GM19239 (cell line): ENCODE measurements around the gene PPIL4.
A peak's percentile ranks its signal among the peaks of the same experiment; 100 is the strongest.
"Not testable (repeated sequence)": the region's sequence is repeated elsewhere in the genome, so short reads cannot be mapped to it uniquely, and the experiment has no call there.

Experiments
- DNase-seq: peaks from one replicate; pipeline ENCODE4 v3.0.0; 2011; ENCODE audit warnings: low spot score; ENCODE audit not compliant: insufficient read length
- FAIRE-seq: peaks from 2 replicates; lab custom pipeline; 2011; peaks lifted over from hg19 to GRCh38; lab: Jason Lieb, UNC

PPIL4 gene

GRCh38 chr6:149534742-149535141 lies 11.1 kb downstream of the PPIL4 start:
- FAIRE-seq: no peak

GRCh38 chr6:149529650-149530049 lies 16.2 kb downstream of the PPIL4 start:
- FAIRE-seq (no peak), DNase-seq (no peak)

More at GRCh38 chr6:149534742-149535141, 11.1 kb downstream of the PPIL4 start:
- no peak for DNase-seq

- no peak for FAIRE-seq
- DNase-seq: no peak
Measured at GRCh38 chr6:149515494-149515893, 30.3 kb downstream of the PPIL4 start.

GRCh38 chr6:149513915-149514314 lies 31.9 kb downstream of the PPIL4 start:
- peak; percentile 48 for FAIRE-seq
- no peak for DNase-seq

- no peak for FAIRE-seq
- DNase-seq: no peak
Measured at GRCh38 chr6:149510793-149511512, 34.9 kb downstream of the PPIL4 start.

- peak; percentile 80 for FAIRE-seq
- DNase-seq: no peak
Measured at GRCh38 chr6:149508485-149508884, 37.4 kb downstream of the PPIL4 start.

GRCh38 chr6:149503872-149504271 lies 42.0 kb downstream of the PPIL4 start:
- no peak for FAIRE-seq
- no peak for DNase-seq

- DNase-seq: no peak
- FAIRE-seq: no peak
Measured at GRCh38 chr6:149503276-149503675, 42.6 kb downstream of the PPIL4 start.

GRCh38 chr6:149501768-149502167 lies 44.1 kb downstream of the PPIL4 start:
- no peak for FAIRE-seq
- DNase-seq: no peak

- FAIRE-seq (no peak), DNase-seq (no peak)
Measured at GRCh38 chr6:149501201-149501600, 44.6 kb downstream of the PPIL4 start.

- DNase-seq (no peak), FAIRE-seq (no peak)
Measured at GRCh38 chr6:149500096-149500495, 45.7 kb downstream of the PPIL4 start.

- DNase-seq (no peak), FAIRE-seq (no peak)
Measured at GRCh38 chr6:149499066-149499465, 46.8 kb downstream of the PPIL4 start.

GRCh38 chr6:149497365-149497764 lies 48.5 kb downstream of the PPIL4 start:
- FAIRE-seq: no peak
- no peak for DNase-seq

- not testable (repeated sequence) for FAIRE-seq
Measured at GRCh38 chr6:149496597-149496996, 49.2 kb downstream of the PPIL4 start.

GRCh38 chr6:149495349-149496016 lies 50.4 kb downstream of the PPIL4 start:
- peak; percentile 23 for FAIRE-seq
- DNase-seq: not testable (repeated sequence)

More at GRCh38 chr6:149496597-149496996, 49.2 kb downstream of the PPIL4 start:
- not testable (repeated sequence) for DNase-seq

- not testable (repeated sequence) for DNase-seq
- peak; percentile 67 for FAIRE-seq
Measured at GRCh38 chr6:149494810-149495209, 51.0 kb downstream of the PPIL4 start.

GRCh38 chr6:149493761-149494320 lies 52.0 kb downstream of the PPIL4 start:
- FAIRE-seq: no peak
- DNase-seq: no peak

GRCh38 chr6:149492798-149493343 lies 53.0 kb downstream of the PPIL4 start:
- DNase-seq (no peak), FAIRE-seq (no peak)

GRCh38 chr6:149489967-149490366 lies 55.9 kb downstream of the PPIL4 start:
- FAIRE-seq: peak; percentile 66
- DNase-seq: no peak

GRCh38 chr6:149488815-149489214 lies 57.0 kb downstream of the PPIL4 start:
- FAIRE-seq (peak; percentile 18), DNase-seq (no peak)

GRCh38 chr6:149487316-149487715 lies 58.5 kb downstream of the PPIL4 start:
- no peak for DNase-seq
- peak; percentile 64 for FAIRE-seq
